Endometrial microvascular endothelial cells (primary cell): Measurements from ENCODE around the gene DNAJB5. TPM values are rescaled to one million over a fixed set of nuclear protein-coding genes. Genes with fewer than 3 reads are reported as not detected.

ENCODE experiments used
- in situ Hi-C: cut with HindIII; loops from 2 replicates; pipeline ENCODE4 v1.10.0; 2017; ENCODE audit warnings: low sequenced_read_pairs, low pct_unique_long_range_greater_than_20kb; ENCODE audit errors: inconsistent ontology term
- total RNA-seq: library from RNA; depleted of rRNA; stranded (reverse); fragments of >200 nt; gene quantifications from one replicate; pipeline ENCODE4 v1.2.3, GENCODE V29; 2015; ENCODE audit errors: inconsistent ontology term

Gene DNAJB5
- total RNA-seq, 1 donor from 2014 or later = 8.8 TPM

- in situ Hi-C loops = no loop called here
These were observed 9.3 kb upstream of the DNAJB5 start for GRCh38 chr9:34980181-34980761.

DNA sequence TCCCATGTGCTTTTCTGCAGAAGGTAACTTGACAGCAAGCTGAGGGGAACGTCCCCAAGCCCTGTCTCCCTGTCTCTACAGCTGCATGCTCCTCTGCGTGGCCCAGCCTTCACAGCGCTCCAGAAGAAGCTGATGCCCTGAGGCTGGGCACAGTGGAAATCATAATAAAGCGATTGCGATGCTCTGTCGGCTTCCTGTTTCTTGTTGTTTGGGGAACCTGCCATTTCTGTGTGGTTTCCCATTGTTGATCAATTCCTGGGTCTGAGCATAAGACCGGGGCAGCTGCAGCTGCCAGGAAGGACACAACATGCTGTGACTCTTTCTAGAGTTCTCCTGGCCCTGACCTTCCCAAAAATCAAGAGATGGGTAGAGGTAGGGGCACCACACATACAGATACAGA is 7.2 kb upstream of the DNAJB5 start:
- in situ Hi-C loops = no loop called here

DNA sequence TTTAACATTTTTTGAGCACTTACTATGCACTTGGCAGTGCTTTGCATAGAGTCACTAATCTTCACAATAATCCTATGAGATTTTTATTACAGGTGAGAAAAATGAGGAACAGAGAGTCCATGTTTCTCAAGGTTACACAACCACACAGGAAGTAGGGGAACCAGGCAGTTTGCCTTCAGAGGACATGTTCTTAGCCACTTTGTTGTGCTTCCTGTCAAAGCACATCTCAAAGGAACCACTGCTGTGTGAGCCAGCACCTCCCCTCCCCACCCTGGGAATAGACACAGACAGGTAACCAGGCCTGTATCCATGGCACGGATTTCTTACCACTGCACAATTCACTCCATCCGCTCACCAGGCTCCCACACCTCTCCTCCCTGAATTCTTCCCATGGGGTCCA is 6.3 kb upstream of the DNAJB5 start:
- in situ Hi-C loops = no loop called here

DNA sequence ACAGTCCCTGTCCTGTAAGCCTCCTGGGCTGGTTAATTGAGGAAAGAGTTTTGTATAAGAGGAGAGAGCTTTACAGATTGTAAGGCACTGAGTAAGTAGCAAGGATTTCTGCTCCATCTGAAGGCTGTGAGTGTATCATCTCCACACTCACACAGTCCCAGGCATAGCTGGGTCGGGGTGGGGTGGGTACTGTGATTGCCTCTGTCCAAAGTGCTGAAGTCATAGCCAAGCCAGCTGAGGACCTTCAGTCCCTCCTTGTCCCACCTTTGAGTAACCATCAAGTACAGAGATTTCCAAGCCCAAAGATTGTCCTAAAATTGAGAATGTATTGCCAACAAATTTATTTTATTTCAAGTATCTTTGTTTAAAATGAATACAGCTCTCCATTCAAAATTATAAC is 5.5 kb upstream of the DNAJB5 start:
- in situ Hi-C loops = no loop called here

DNA sequence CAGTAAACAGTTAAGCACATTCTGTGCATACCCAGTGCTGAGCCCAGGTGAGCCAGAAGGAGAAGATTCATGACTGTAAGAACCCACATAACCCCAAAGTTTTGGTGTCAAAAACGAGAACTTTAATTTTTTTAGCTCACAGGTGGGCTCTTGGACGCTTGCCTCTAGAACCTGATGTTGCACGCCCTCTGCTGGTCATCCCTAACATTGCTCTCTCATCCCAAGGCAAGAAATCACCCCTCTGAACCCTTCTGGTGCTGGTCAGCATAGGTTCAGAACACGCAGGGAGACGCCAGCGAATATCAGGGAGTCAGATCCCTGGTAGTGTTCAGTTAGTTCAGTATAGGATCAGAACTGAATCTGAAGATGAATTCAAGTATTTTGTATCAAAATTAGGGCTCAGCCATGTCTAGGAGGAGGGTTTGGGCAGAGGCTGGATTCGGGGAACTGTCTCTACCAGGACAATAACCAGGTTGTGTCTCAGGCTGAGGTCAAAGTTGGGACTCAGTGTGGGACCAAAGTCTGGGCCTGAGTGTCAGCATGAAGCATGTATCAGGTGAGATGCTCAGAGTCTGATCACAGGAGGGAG is 4.1 kb upstream of the DNAJB5 start:
- in situ Hi-C loops = no loop called here

DNA sequence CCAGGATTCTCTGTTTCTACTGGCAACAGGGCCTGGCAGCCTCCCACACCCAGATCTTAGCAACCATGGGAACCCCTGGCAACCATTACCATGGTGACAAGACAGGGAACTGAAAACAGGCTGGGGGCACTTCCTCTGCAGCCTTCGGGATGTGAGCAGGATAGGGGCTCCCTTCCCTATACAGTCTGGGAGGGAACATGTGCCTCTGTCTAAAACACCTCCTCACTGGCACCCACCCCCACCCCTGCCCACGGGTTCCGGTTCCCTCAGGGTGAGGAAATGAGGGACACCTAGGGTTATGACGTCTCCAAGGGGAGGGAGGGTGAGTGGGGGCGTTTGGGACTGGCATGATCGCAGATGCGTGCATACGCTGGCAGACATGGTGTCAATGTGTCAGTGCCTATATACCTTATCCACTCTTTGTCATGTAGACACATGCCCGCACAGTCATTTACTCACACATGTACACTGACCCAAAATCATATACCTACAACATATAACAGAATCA is 3.0 kb upstream of the DNAJB5 start:
- in situ Hi-C loops = no loop called here

- in situ Hi-C loops = no loop called here
These were observed 2.2 kb upstream of the DNAJB5 start for GRCh38 chr9:34987160-34987901.

- in situ Hi-C loops = no loop called here
These were observed 1.1 kb upstream of the DNAJB5 start for GRCh38 chr9:34988218-34989002.

DNA sequence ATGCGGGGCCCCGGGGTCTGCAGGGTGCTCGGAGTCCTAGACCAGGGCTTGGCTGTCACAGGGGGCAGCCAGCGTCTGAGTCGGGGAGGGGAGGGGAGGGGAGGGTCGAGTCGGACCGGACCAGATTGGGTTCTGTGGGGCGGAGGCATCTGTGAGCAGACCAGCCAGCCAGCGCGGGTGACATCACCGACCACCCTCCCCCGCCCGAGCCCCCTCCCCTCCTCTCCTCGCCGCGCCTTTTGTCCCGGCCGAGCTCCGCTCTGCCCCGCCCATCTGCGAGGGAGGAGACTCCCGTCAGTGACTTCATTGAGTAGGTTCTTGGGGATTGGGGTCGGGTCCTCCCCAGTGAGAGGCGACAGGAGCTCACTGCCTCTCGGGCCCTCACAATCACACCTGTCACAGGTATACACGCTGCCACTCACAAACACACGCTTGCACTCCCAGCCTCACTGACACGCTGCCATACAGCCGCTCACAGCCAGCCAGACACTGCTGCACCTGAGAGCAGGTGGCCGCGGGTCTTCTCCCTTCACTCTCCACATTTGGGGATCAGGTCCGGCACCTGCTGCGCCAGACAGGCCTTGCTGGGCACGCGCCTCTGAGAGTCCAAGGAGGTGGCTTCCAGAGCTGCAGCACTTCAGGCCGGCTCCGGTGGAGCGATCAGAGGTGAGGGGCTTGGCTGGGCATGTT is 546 bp downstream of the DNAJB5 start:
- in situ Hi-C loops = no loop called here

DNA sequence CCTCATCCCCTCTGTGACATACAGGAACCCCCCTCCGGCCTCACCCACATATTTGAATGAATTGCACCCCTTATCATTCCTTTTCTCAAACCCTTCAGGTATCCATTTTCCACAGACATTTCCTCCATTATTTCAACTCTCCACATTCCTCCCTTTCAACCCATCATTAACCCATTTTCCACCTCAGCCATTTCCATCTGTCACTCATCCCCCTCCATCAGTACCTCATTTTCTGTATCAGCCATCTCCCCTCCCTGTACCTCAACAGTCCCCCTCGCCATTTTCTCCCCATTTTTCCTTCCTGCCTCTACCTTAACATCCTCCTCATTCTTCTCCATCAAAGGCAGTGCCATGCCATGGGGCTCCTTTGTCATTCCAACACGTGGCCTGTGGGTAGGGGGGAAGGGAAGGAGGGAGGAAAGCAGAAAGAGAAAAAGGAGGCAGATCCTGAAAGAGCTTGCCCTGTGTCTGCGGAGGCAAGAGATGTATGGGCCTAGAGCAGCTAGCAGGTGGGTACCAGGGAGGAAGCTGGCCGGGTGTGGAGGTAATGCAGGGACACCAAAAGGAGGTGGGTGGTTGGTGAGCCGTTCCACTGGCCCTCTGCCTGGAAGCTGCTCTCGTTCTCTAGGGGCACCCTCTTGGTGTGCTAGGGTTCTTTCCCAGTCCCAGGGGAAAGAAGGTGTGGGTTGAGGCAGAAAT is 1.5 kb downstream of the DNAJB5 start:
- in situ Hi-C loops = no loop called here

GRCh38 chr9:34991607-34992375 is 2.2 kb downstream of the DNAJB5 start:
- in situ Hi-C loops = no loop called here

DNA sequence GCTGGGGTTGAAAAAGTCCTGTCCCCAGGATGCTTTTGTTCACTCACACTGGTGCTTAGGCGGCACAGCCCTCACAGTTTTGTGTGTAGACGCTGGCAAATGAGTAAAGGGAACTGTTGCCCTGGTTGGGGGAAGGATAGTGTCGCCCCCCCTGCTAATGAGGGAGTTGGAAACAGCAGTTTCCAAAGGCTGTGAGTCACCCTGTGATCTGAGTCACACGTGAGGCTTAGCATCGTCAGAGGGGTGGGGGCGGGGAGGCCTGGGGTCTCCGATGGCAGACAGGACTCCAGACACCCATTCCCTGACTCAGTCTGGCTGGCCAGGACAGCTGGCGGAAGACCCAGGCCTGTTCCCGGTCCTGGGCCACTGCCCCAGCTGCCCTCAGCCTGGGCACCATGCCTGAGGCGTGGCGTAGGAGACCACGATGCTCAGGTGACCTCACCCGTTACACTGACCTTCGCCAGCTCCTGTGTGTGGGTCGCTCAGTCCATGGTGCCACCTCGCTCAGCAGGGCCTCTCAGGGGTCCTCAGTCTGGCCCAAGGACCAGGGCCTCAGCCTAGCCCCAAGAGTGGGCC is 2.9 kb downstream of the DNAJB5 start:
- in situ Hi-C loops = no loop called here

DNA sequence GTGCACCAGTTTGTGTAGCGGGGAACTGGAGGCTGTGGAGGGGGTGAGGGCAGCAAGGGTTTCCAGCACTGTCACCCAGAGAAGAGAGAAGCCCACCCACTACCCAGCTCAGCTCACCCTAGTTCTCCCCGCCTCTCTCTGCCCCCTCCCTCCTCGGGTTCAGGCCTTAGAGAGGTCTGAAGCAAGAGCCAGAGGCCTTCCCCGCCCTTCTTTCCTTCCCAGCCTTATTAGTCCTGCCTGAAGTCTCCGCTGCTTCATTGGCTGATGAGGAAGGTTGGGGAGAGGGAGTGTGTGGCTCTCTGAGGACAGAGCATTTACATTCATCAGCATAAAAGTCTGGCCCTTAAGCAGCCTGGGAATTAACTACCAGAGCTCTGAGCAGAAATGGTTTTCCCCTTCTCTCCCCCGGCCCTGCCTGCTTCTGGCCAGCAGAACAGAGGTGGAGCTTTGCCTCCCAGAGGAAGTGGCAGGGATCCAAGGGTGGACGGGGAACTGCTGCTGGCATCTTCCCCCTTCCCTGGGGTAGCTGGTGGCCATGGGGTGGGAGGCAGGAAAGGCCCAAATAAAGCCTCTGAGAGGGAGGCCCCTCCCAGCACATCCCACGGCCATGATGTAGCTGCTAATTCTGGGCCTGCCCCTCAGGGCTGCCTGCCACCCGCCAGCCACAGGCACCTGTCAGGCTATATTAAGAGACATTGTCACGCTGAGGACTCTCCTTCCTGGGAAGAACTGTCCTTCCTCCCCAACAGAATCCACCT is 4.1 kb downstream of the DNAJB5 start:
- in situ Hi-C loops = no loop called here

- in situ Hi-C loops = no loop called here
These were observed 4.8 kb downstream of the DNAJB5 start for GRCh38 chr9:34994260-34994899.

GRCh38 chr9:34994900-34995669 is 5.5 kb downstream of the DNAJB5 start:
- in situ Hi-C loops = no loop called here

- in situ Hi-C loops = no loop called here
These were observed 6.1 kb downstream of the DNAJB5 start for GRCh38 chr9:34995670-34996060.
